HL-60/S4 treated with phorbol 12-myristate 13-acetate at 8.2 ng/mL for 4 days and 3 days (cell line): ENCODE data around the gene ACRBP.

ENCODE experiments used
- in situ Hi-C: fragments of 300-500 bp; cut with MboI; formaldehyde crosslinking; loops from 2 replicates; pipeline ENCODE4 v1.15.0; 2022; ENCODE audit warnings: low sequenced_read_pairs

ACRBP gene

DNA sequence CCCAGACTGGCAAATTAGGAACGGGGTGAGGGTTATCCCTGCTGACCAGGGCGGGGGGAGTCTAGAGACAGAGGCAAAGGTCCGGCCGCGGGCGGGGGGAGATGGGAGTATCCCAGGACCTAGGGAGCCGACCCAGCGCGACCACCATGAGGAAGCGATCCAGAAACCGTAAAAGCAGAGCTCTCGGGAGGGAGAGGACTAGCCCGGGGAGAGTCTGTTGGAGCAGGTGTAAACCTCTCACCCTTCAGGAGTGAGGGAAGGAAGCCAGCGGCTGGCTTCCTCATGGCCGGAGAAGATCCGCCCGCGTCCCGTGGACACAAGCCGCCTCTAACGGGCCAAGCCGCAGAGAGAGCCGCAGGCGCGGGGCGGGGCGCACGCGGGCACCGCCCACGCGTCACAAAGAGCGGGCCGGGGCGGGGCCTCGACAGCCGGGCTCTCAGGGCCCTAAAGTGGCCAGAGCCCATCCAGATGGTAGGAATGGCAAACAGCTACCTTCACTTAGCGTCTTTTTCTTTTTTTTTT lies at the start of gene ACRBP:
Gene ACRBP, minus strand, starts transcription at position 350 of the 522 bp plus-strand sequence. Its CDS starts 66 bp downstream, at position 284.
- in situ Hi-C loops, result no loop called here

DNA sequence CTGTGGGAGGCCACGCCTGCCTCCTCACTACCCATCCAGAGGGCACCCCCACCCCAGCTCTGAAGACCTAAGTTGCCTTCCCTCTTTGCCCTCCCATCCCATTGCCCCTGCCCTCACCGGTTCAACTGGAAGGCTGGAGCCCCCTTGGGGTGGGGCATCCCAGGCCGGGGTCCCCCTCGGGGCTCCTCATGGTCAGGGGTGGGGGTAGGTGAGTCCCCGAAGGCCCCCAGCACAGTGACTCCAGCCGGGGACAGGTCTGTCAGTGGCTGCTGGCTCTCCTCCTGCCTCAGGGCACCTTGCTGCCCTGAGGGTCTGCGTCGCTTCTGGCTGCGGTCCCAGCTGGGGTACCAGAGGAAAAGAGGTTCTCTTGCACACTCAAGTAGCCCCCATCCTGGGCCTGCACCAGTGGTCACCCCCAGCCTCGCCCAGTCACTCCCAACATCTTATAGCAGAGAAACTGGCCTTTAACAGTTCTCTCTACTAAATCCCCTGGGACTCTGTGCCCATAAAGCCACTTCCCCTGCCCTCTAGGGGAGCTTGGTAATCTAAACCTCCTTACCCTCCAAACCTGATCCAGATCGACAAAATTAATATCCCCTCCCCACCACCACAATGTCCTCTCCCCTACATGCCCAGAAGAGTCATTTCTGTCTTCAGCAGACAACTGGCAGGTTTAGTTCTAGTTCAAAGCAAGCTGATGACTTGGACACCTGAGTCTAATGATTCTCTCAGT lies 48.2 kb upstream of the ACRBP start:
- in situ Hi-C loops, result no loop called here

DNA sequence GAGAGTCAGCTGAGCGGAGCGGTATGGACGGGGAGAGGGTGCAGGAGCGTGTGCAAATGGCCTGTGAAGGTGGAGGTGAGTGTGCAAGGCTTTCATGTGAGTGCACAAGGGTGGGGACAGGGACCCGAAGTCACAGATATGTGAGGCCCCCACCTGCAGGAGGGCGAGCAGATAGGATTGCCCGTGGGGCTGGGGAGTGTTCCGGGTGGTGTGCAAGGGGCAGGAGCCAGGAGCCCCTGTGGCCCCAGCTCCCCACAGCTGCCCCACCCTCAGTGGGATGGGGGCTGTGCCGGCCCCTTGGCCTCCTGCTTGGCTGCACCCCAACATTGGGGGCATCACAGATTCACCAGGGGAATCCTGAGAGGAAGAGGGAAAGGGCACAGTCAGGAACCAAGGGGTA lies 47.5 kb upstream of the ACRBP start:
- in situ Hi-C loops, result no loop called here

DNA sequence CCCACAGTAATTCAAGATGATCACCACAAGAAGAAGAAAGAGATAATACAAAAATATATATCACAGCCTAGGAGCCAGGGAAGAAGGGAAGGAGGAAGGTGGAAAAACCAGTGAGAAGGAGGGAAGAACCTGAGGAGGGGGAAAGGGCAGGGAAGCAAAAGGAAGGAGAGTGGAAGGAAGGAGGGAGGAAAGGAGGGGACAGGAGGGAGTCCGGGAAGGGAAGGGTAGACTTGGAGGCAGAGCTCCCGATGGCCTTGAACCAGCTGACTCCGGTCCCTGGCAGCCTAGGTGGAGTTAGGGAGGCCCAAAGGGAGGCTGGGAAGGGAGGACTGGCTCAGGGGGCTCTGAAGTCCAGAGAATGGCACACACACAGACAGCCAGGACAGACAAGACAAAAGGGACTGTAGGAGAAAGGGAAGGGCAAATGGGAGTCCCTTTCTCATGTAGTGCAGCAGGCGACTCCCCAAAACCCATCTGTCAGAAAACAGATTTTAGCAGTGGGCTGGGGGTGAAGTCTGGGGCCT lies 46.7 kb upstream of the ACRBP start:
- in situ Hi-C loops, result no loop called here

DNA sequence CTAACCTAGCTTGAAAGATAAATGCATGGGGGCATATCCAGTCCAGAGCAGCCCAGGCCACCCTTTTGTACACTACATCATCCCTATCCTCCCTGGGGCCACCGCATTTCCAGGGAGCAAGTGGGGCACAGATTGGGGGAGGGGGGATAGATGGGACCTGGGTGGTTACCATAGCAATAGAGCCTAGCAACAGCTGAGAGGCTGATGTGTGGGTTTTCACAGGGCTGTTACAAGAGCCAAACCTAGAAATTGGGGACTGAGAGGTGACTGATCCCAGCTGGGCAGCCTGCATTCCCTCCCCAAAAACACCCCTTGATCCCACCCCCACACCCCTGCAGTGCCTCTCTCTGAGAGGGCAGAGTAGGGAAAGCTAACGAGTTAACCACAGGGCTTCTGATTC lies 45.7 kb upstream of the ACRBP start:
- in situ Hi-C loops, result no loop called here

DNA sequence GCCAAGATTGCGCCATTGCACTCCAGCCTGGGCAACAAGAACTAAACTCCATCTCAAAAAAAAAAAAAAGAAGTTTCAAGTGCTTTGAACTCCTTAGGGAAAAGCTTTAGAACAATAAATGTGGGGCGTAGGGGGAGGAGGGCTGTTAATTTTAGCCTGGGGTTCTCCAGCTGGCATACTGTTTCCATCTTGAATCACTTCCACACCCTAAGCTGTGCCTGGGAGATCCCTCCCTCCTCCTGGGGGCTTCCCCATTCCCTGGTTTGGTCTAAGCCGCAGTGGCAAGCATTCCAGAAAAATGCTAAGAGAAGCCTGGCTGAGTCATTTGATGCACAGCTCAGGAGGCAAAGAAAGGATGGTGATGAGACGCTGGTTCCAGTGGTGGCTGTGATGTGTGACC lies 44.2 kb upstream of the ACRBP start:
- in situ Hi-C loops, result no loop called here

DNA sequence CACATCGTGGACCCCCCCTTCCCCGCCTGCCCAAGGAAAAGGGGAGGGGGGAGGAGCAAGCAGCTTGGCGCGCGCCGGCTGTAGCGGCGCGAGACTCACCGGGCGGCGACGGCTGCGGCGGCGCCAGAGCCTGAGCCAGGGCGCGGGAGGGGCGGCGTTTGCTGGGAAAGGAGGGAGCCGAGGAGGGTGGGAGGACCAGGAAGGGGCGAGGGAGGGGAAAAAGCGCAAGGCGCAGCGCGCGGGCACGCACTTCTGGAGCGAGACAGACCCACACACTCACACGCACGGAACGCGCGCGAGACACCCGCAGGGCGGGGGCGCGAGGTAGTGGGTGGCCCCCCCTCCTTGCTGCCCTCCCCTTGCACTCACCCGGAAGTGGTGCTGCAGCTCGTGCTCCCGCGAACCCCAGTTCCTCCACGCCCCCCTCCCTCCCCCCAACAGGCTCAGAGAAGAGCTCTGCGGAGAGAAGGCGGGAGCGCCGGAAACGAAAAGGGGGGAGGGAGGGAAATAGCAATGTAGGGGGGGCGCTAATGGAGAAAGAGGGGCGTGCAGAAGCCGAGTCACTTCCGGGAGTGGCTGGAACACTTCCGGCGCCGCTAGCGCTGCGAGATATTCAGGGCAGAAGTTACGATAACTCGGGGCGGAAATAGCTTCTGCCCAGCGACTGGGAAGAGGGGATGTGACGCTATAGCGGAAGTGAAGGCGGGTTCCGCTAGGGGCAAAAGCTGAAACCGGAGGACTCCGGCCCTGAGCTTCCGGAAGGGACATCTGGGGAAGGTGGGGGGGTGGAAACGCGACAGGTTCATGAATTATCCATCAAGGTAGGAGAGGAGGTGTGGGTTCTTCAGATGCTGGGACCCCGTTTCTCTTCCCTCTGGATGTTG lies 42.0 kb upstream of the ACRBP start, which contains the start of gene ZNF384:
Gene ZNF384, minus strand, starts transcription at position 377 of the 884 bp plus-strand sequence. CDS start 9,855 bp downstream, outside the sequence.
- in situ Hi-C loops, result no loop called here

DNA sequence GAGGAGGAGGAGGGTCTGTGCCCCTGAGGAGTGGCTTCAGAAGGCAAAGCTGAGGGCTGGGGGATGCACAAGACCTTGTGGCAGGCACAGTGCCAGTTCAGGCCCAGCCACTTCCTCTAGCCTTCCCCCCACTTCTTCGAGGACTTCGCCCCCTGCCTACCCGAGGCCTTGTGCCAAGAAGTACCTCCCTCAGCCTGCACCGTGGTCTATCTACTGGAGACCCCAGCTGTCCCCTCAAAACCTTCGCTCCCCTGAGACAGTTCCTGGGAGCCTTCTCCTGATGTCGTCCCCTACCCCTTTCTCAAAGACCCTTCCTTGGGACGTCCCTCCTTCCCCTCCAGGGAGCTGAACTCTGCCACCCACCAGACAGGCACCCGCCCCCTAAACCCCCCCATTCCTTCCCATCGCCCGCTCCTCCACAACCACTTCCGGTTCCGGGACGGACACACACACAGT lies 41.3 kb upstream of the ACRBP start:
- in situ Hi-C loops, result no loop called here

DNA sequence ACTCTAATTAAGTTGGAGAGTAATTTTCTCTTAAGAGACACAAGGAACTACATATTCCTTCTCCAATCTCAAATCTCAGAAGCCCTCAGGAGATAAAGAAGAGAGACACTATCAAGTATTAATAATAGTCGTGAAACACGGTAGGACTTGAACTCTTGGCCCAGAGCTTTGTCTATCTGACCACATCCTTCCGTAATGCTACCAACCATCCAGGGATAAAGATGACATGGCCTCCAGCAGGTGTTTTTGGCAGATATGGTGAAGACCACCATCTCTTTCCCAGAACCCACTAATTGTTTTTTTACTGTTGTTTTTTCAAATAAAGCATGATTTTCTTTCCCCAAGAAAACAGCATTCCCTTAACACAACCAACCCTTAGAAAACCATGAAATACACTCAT lies 38.6 kb upstream of the ACRBP start:
- in situ Hi-C loops, result no loop called here

DNA sequence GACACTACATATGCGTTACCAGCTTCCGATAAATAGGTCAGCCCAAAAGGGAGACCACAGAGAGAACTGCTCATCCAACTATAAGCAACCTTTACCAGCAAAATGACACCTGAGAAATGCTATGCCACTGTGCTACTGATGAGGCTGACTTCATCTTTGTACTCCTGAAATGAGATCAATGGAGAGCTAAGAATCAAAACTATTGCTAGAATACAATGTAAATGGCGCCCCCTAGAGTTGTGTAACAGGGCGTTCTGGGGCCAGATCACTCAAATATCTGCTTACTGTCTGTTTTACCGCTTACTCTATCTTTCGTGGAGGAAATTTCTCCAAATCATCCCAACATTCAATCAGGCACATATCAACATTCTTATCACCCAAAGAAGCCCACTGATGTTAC lies 37.4 kb upstream of the ACRBP start:
- in situ Hi-C loops, result no loop called here

DNA sequence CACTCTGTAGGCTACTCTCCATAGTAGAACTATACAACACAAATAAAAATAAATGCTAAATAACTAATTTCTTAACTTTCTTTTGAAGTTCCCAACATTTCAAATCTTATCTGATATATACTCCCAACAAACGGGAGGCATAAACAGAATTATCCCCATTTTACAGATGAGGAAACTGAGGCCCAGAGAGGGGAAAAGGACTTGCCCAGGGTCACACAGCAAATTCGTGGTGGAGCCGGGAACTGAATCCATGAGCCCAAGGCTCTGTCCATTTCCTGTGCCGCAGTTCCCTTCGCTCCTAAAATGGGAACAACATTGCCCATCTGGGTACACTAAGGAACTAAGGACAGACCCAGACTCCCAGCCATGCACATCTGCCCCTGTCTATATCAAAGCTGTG lies 29.7 kb upstream of the ACRBP start:
- in situ Hi-C loops, result no loop called here

DNA sequence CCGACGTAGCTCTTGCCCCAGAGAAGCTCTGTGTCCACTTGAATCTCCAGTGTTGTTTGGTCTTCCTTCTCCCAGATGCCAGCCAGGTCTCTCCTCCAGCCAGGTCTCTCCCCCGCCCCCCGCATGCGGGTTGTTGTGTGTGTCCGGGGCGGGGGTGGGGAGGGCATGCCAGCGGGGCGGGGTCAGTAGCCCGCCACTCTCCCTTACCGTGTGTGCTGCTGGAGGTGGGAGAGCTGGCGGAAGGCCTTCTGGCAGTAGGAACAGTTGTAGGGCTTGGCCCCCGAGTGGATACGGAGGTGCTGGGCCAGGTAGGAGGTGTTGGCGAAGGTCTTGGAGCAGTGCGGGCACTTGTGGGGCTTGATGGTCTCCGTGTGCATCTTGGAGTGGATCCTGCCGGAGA lies 24.9 kb upstream of the ACRBP start:
- in situ Hi-C loops, result no loop called here

DNA sequence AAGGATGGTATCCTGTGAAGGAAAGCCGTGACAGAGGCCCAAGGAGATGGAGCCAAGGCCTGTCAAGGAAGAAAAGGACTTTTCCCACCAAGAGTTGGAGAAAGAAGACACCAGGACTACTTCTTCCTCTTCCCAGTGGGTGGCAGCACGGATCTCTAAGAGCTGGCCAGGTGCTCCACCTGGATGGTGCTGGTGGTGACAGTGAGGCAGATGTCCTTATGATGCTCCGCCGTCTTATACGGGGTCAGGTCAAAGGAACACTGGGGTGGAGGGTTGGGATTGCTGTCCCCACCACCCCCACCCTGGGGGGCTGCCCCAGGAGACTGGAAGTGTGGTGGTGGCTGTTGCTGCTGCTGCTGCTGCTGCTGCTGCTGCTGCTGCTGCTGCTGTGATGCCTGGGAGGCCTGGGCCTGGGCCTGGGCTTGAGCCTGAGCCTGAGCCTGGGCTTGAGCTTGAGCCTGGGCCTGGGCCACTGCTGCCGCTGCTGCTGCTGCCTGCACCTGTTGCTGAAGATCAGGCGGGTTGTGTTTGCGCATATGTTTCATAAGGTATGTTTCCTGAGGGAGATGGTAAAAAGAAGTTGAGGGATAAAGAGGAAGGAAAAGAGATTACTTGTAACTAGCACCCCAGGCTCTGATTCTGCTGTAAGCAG lies 20.5 kb upstream of the ACRBP start:
- in situ Hi-C loops, result no loop called here

DNA sequence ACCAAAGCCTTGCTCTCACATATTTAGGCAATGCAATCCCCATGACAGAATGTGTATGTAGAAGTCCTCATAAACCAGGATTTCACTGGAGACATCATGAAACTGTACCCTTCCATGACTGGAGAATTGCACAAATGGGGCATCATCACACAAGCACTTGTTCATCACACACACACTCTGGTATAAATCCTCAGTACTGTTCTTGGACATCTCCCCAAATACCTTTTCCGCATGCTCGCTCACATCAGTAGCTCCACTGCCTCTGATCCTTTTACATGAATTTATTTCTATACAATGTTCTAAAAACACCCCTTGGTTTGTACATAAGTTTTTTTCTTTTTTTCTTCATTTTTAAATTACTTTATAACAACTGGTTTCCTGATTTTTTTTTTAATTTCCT lies 19.0 kb upstream of the ACRBP start:
- in situ Hi-C loops, result no loop called here

DNA sequence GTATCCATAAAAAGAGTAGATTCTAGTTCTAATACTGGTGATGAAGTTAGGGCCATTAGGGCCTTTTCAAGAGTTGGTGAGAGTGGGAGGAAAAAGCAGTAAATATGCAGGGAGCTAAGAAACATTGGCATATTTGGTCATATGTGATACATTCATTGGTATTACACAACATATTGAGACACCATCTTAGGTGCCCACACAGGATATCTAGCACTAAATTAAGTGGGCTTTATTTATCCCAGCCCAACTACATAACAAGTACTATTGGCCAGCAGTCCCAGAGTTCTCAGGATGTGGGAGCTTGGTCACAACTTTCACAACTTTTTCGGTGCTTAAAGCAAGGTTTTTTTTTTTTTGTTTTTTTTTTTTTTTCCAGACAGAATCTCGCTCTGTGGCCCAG lies 17.7 kb upstream of the ACRBP start:
- in situ Hi-C loops, result no loop called here

DNA sequence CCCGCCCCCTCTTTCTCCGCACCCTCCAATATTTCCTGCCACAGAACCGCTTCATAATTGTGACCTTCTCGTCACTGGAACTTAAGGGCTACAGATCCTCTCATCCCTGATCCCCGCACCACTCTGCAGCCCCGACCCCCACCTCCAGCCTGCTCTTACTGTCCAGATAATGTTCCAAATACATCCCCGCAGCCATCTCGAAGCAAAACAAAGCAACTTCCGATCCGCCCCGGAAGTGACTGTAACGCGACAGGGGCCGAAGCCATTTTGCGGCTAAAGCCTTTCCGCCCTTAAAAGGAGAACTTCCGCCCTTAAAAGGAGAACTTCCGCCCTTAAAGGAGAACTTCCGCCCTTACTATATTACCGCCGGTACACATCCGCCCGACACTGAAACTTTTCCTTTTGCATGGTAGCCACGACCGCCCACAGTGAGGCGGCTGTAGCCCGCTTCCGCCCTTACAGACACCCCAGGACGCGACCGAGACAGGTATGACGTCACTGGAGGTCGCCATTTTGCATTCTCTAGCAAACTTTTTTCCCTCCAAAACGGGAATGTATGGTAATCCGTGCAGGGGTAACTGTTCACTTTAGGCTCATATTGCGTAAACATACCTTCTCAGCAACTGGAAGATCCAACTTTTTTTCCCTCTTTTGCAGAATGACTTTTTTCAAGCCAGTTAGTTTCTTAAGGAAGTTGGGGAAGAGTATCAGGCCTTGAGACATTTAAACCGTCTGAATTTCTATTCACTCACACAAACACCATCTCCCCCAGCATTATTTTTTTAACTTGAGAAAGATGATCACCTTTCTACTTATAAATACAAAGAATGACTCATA lies 15.9 kb upstream of the ACRBP start, which contains the start of gene ING4:
Gene ING4, minus strand, starts transcription at position 214 of the 837 bp plus-strand sequence. Its CDS starts 18 bp downstream, at position 196.
- in situ Hi-C loops, result no loop called here

DNA sequence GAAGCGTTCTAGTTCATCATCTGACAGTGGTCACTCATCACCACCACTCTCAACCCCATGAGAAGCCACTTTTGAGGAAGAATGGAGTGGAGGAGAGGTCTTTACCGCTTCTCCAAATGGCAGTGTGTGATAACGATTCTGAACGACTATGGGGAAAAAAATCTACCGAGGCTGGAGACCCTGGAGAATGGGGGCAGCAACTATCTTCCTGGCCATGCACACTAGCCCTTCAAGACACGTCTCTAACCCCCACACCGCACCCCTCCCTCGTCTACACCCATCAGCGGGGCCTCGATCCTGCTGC lies 15.3 kb upstream of the ACRBP start:
- in situ Hi-C loops, result no loop called here

DNA sequence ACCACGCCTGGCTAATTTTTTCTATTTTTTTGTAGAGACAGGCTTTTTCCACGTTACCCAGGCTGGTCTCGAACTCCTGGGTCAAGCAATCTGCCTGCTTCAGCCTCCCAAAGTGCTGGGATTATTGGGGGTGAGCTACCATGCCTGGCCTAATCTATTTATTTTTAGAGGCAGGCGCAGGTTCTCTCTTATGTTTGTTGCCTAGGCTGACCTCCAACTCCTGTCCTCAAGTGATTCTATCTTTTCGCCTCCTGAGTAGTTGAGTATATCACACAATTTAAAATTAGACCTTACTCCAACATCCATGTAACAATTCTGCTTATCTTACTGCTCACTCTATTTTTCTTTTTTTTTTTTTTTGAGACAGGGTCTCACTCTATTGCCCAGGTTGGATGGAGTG lies 6.8 kb upstream of the ACRBP start:
- in situ Hi-C loops, result no loop called here

DNA sequence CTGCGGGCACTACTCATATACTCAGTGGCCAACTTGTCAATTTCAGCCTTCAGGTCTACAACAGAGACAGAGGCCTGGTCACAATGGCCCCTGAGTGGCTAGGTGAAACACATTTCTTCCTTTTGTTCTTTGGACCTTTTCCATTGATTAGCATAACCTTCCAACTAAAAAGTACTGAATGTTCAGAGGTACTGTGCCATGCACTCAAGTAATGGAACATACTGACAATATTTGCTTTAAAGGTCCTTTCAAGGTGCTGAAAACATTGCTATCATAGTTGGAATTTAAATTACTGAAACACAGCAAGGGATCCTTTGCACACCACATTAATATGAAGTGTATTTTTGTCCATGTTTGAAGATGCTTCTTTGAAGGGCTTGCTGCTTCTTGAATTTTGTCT lies 6.1 kb upstream of the ACRBP start:
- in situ Hi-C loops, result no loop called here

DNA sequence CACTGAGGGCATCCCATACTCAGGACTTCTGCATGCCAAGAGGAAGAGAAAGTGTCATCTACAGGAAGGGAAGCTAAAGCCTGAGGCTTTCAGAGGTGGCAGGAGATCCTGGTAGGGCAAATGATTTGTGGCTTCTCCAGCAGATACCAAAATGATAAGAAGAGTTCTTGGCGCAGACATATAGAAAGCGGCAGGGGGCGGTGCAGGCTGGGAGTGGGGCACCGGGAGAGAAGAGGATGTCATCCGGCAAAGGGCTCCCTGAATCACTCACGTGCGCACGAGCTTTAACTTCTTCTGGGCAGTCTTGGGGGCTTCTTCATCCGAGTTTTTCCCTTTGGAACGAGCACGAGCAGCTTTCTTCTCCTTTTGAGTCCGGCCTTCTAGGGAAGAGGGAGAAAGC lies 5.2 kb upstream of the ACRBP start:
- in situ Hi-C loops, result no loop called here
